ENCODE data around the gene PKP1. TPM values are rescaled to one million over a fixed set of nuclear protein-coding genes. Genes with fewer than 3 reads are reported as not detected.

Gene PKP1
- total RNA-seq, 4 donors from 2014 or later = 0.27 to 12.8 (median 4.0) TPM

- Histone ChIP-seq H3K9me3 (no peaks in the 10 kb centered on the region), H3K4me3 (no peak overlapping the region), H3K27ac (no peak overlapping the region), H3K27me3 (peaks cover 14% of the 10 kb centered on the region), H3K4me1 (peaks cover 0 to 11% (median 0%) of the 10 kb centered on the region in 3 donors), H3K36me3 (no peaks in the 10 kb centered on the region)
- 75% methylated on average over 2 of the region's 3 CpGs; no CpG with 5 or more reads in 1 of the 2 donors for WGBS, 2 donors (ENCODE audit: low coverage in 1 of 2)
- no peak for ATAC-seq
- TF ChIP-seq POLR2A (IDR thresholded peaks at IDR 0.05) (no peak), POLR2AphosphoS5 (IDR thresholded peaks at IDR 0.05) (no peak), EP300 (IDR thresholded peaks at IDR 0.05) (no peak)
- TF ChIP-seq, protein P1, sequence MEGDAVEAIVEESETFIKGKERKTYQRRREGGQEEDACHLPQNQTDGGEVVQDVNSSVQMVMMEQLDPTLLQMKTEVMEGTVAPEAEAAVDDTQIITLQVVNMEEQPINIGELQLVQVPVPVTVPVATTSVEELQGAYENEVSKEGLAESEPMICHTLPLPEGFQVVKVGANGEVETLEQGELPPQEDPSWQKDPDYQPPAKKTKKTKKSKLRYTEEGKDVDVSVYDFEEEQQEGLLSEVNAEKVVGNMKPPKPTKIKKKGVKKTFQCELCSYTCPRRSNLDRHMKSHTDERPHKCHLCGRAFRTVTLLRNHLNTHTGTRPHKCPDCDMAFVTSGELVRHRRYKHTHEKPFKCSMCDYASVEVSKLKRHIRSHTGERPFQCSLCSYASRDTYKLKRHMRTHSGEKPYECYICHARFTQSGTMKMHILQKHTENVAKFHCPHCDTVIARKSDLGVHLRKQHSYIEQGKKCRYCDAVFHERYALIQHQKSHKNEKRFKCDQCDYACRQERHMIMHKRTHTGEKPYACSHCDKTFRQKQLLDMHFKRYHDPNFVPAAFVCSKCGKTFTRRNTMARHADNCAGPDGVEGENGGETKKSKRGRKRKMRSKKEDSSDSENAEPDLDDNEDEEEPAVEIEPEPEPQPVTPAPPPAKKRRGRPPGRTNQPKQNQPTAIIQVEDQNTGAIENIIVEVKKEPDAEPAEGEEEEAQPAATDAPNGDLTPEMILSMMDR (IDR thresholded peaks at IDR 0.05) = no peak
Measured at GRCh38 chr1:201304126-201304525, 20.8 kb downstream of the PKP1 start.

- Histone ChIP-seq H3K9me3 (no peaks in the 10 kb centered on the region), H3K36me3 (no peaks in the 10 kb centered on the region), H3K4me3 (no peak overlapping the region), H3K4me1 (peaks cover 0 to 21% (median 0%) of the 10 kb centered on the region in 3 donors), H3K27ac (no peak overlapping the region), H3K27me3 (peaks cover 19% of the 10 kb centered on the region)
- ATAC-seq = no peak
- TF ChIP-seq, protein P1 (IDR thresholded peaks at IDR 0.05) = no peak
- TF ChIP-seq POLR2AphosphoS5 (IDR thresholded peaks at IDR 0.05) = no peak
- no peak for TF ChIP-seq EP300 (IDR thresholded peaks at IDR 0.05)
- TF ChIP-seq POLR2A (IDR thresholded peaks at IDR 0.05) = no peak
- WGBS, 2 donors (ENCODE audit: low coverage in 1 of 2) = 70 to 100% methylated on average over 1 to 2 of the region's 5 CpGs
Measured at GRCh38 chr1:201305815-201306214, 22.5 kb downstream of the PKP1 start.

DNA sequence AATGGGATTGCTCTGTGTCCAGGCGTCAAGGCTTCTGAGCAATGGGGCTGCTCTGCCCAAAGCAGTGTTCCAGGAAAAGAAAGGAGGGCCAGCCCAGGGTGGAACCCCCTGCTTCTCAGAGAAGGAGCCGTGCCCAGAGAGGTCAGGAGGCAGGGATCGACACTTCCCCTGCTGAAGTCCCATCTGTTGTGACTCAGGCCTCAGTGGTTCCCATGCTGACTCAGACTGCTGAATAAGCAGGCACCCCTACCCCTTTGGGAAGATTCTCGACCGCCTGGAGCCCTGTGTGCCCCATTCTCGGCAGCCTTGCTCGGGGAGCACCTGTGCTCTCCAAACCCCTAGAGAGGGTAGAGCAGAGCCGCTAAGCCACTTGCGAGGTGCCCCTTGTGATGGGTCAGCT, 23.9 kb downstream of the PKP1 start:
- no peaks in the 10 kb centered on the region for H3K9me3 ChIP-seq
- H3K4me1 ChIP-seq = peaks cover 0 to 29% (median 0%) of the 10 kb centered on the region in 3 donors
- WGBS, 2 donors (ENCODE audit: low coverage in 1 of 2) = 80% methylated on average over 3 of the region's 9 CpGs; no CpG with 5 or more reads in 1 of the 2 donors
- TF ChIP-seq EP300 (IDR thresholded peaks at IDR 0.05) = no peak
- no peak for TF ChIP-seq POLR2A (IDR thresholded peaks at IDR 0.05)
- no peak for TF ChIP-seq POLR2AphosphoS5 (IDR thresholded peaks at IDR 0.05)
- TF ChIP-seq, protein P1 (IDR thresholded peaks at IDR 0.05) = no peak
- no peak overlapping the region for H3K4me3 ChIP-seq
- no peaks in the 10 kb centered on the region for H3K36me3 ChIP-seq
- no peak overlapping the region for H3K27ac ChIP-seq
- peaks cover 26% of the 10 kb centered on the region for H3K27me3 ChIP-seq
- no peak for ATAC-seq

- no peak for ATAC-seq
- no peak overlapping the region for H3K4me3 ChIP-seq
- no peaks in the 10 kb centered on the region for H3K36me3 ChIP-seq
- H3K9me3 ChIP-seq = no peaks in the 10 kb centered on the region
- peaks cover 0 to 29% (median 0%) of the 10 kb centered on the region in 3 donors for H3K4me1 ChIP-seq
- H3K27ac ChIP-seq = peak overlapping the region in 1 of 4 donors; percentile 53
- WGBS, 2 donors (ENCODE audit: low coverage in 1 of 2) = 40% methylated on average over 1 of the region's 11 CpGs; no CpG with 5 or more reads in 1 of the 2 donors
- TF ChIP-seq, protein P1 (IDR thresholded peaks at IDR 0.05) = no peak
- TF ChIP-seq POLR2AphosphoS5 (IDR thresholded peaks at IDR 0.05) (no peak), EP300 (IDR thresholded peaks at IDR 0.05) (no peak), POLR2A (IDR thresholded peaks at IDR 0.05) (no peak)
- peaks cover 26% of the 10 kb centered on the region for H3K27me3 ChIP-seq
Measured at GRCh38 chr1:201307760-201308499, 24.6 kb downstream of the PKP1 start.

GRCh38 chr1:201309416-201309815, 26.1 kb downstream of the PKP1 start:
- Histone ChIP-seq H3K4me3 (no peak overlapping the region), H3K4me1 (peaks cover 0 to 29% (median 0%) of the 10 kb centered on the region in 3 donors), H3K27me3 (peaks cover 32% of the 10 kb centered on the region), H3K9me3 (no peaks in the 10 kb centered on the region), H3K27ac (peak overlapping the region in 3 of 4 donors; percentile 35 to 60 (median 53)), H3K36me3 (no peaks in the 10 kb centered on the region)
- ATAC-seq = peak; percentile 63
- peak; percentile 24 for TF ChIP-seq POLR2AphosphoS5 (IDR thresholded peaks at IDR 0.05)
- TF ChIP-seq, protein P1 (IDR thresholded peaks at IDR 0.05) = peak in 1 of 4 experiments; percentile 23
- TF ChIP-seq EP300 (IDR thresholded peaks at IDR 0.05) = no peak
- no peak for TF ChIP-seq POLR2A (IDR thresholded peaks at IDR 0.05)
- WGBS, 2 donors (ENCODE audit: low coverage in 1 of 2) = no CpG with 5 or more reads among the region's 9 CpGs
